ENCODE data around the gene CCNI.
"Not testable (repeated sequence)": the region's sequence is repeated elsewhere in the genome, so short reads cannot be mapped to it uniquely, and the experiment has no call there.

The CCNI gene, protein sequence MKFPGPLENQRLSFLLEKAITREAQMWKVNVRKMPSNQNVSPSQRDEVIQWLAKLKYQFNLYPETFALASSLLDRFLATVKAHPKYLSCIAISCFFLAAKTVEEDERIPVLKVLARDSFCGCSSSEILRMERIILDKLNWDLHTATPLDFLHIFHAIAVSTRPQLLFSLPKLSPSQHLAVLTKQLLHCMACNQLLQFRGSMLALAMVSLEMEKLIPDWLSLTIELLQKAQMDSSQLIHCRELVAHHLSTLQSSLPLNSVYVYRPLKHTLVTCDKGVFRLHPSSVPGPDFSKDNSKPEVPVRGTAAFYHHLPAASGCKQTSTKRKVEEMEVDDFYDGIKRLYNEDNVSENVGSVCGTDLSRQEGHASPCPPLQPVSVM
- 320 reads per million, percentile 96 among the genes with 10 or more reads in this experiment for total RNA-seq

DNA sequence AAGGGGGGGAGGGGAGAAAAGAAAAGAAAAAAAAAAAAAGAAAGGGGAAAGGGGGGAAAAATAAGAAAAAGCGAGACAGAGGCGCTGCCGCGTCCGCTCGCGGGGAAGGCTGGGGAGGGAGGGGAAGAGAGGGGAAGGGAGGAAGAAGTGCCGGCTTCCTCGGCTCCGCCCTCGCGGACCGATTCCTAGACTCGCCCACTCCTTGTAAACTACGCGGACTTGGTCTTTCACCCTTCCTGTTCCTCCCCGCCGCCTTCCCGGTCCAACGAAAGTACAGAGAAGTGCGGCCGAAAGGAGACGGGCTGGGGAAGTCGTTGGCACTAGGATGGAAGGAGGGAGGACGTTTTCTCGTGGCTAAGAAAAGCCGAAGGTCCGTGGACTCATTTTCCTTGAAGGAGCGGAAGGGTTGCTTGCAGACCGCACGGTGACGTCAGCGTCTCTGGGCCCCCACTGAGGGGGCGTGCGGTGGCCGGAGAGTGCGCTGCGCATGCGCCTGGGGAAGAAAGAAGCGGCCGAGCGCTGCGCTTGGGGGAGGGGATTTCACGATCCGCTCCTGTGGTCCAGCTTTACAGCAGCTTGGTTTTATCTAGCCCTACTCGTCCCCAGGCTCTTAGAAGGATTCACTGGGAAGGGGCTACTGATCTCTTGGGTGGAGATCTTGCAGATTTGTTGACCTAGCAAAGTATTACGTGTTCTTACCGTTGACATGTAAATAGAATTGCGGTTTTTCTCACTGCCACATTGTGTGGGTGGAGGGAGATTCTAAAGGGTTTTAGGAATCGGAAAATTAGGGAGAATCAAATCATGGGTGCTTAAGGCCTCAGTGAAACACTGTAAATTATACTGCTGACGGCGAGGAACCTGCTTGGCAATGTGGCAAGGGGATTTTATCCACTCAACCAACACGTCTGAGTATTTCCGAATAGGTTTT, at the start of gene CCNI:
CCNI (minus strand) TSS at position 121 of the 931 bp plus-strand sequence. CDS start 9,627 bp downstream, outside the sequence.
- peak; percentile 84 for DNase-seq

DNA sequence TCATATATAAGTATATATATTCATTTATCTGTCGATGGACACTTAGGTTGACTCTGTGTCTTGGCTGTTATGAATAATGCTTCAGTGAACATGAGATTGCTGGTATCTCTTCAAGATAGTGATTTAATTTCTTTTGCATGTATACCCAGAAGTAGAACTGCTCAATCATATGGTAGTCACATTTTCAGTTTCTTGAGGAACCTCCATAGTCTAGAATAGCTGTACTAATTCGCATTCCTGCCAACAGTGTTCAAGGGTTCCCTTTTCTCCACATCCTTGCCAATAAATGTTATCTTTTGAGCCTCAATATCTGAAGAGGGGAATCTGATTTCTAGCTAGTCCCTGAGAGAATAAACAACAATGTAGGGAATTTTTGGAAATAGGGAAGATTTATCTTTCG, 48.8 kb upstream of the CCNI start:
- DNase-seq = no peak

DNA sequence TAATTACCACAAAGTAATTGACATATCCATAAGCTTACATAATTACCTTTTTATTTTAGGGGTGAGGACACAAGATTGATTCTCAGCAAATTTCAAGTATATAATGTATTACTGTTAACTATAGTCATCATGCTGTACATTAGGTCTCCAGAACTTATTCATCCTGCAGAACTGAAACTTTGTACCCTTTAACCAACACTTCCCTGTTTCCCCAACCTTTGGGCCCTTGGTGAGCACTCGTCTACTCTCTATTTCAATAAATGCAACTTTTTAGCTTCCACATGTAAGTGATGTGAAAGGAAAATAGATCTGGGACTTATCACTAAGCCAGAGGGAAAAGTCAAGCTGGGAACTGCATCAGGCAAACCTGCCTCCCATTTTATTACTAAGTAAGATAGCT, 47.6 kb upstream of the CCNI start:
- DNase-seq = no peak

DNA sequence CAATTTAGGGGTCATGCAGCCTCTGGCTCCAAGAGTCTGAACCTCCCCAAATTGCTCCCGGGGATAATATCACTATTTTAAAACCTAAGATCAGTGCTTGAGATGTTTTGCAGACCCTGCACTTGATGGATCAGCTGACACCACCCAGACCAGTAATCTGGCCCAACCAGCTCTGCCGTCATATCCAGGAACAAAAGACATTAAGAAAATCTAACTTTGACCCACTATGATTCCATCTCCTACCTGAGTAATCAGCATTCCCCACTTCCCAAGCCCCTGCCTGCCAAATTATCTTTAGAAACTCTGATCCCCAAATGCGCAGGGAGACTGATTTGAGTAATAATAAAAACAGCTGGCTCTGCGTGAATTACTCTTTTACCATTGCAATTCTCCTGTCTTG, 46.9 kb upstream of the CCNI start:
- DNase-seq = no peak

DNA sequence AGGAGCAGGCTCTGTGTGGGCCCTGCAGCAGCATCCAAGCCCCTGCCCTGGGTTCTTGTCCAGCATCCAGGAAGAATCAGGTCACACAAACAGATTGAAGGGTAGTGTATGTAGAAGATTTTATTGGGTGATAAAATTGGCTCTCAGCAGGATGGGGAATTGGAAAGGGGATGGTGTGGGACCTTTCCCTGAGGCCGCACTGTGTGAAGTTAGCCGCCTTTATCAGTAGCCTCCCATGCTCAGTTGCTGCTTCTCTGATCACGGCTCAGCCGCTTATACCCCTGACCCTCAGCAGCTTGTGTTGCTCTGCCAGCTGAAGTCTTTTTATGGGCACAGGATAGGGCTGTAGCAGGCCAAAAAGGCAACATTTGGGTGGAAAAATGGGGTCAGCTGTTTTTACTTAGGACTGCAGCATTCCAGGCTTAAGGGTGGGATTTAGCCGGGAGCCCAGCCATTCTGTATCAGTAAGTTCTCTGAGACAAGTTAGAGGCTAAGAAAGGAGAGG, 46.0 kb upstream of the CCNI start:
- DNase-seq = no peak

DNA sequence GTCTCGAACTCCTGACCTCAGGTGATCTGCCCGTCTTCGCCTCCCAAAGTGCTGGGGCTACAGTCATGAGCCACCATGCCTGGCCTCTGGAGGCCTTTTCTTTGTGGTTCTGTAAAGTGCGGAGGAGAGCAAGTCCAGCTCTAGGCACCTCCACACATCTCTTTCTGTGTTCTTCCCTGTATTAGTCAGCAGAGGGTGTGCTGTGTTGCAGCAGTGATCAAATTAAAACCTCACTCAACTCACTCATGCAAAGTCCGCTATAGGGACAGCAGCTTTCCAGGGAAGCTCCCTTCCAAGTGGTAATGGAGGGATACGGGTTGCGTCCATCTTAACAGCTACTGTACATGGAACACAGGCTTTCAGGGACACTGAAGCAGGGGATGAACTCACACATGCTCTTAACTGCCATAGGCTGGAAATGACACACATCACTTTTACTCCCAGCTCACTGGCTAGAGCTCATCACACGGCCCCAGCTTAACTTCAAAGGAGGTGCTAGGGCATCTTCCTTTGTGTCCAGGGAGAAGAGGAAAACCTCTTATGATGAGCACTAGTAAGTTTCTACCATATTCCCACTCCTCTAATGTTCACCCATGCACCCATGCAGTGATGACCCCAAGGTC, 45.2 kb upstream of the CCNI start:
- no peak for DNase-seq

DNA sequence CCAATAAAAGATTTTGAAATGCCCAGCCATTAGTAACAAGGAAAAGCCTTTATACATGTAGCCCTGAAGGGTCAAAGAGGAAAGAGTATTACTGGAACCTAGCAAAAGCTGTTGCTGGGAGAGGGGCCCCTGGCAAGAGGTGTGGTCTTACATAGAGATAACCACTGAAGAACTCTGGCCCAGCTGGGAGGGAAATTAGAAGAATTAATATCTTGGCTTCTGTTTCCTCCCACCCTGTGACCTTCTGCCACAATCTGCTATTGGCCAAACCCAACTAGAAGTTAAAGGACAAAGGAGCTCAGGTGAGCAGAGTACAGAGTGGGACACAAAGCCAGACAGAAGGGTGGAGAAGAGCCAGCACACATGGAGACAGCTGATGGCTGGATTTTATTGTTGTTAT, 41.9 kb upstream of the CCNI start:
- no peak for DNase-seq

DNA sequence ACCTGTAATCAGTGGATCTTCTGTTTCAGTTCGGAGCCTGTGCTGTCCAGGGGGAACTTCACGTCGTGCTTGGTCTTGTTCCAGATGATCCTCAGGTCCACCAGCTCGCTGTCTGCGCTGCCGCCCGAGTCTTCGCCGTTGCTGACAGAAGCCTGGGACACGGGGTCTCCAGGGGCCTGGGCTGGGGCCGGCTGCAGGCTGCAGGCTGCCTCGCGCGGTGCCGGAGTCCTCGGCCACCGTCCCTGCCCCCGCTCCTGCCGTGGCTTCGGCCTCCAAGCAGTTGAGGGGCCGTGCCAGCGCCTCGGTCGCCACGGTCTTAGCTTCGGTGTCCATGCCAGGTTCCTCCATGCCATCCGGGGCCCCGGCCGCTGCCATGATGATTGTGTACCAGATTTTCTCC, 37.3 kb upstream of the CCNI start:
- DNase-seq = no peak

DNA sequence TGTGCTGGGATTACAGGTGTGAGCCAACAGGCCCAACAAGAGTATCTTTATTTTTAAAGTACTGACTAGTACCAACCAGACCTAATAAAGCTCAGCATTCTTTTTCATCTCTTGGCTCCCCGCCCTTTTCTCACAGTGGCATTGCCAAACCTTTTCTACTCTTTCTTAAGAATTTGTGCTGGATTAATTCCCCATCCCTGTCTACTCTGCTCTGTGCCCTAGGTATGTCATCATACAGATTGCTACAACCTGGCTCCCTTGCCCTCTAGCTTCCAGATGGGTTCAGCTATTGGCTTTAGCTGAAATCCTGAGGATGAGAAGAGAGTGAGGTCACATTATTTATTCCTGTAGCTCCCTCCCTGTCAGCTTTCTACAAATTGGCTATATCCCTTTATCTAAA, 34.9 kb upstream of the CCNI start:
- no peak for DNase-seq

DNA sequence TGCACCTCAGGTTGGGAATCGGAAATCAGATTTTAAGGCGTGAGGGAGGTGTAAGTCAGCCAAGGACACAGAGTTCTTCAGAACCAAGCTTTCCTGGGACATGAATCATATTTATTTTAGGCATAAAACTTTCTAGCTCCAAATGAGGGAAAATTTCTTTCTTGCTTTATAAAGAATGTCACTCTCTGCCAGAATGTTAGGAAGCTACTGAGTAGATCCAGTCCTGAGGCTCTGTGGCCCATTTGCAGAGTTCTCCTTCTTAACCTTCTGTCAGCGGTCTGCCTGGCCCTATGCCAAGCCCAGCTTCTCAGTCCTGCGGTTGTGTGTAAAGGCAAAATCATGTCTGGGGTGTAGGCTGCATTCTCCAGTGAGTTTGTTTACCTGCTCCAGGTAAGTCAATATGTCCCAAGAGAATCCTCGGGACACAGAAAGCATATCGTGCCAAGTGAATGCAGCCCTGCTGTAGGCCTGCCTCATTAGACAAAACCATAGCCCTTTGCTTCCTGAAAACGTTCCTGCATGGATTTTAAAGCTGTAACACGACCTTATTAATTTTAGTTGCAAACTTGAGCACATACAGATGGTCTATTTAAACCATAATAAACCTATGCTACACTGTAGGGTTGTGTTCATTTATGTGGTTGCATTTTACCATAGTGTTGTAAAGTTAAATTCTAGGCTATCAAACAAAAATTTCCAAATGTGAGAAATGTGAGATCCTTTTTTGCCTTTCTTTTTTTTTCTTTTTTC, 29.2 kb upstream of the CCNI start:
- DNase-seq = no peak

DNA sequence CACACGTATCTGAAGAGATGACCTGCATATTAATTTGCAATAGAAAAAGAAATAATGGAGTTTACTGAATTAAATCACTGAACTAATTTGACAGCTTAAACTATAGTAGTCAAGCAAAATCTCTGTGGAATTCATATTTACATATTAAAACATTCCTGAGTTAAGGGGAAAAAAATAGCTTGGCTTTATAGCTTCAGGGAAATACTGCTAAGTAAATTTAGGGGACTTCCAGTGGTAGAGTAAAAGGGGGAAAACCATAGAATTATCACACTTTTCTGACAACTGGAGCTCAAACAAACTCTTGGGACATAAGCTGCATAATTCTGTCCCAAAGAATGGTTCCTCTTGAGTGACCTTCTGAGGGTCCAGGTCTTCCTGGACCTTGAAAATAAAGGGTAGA, 28.6 kb upstream of the CCNI start:
- DNase-seq = no peak

DNA sequence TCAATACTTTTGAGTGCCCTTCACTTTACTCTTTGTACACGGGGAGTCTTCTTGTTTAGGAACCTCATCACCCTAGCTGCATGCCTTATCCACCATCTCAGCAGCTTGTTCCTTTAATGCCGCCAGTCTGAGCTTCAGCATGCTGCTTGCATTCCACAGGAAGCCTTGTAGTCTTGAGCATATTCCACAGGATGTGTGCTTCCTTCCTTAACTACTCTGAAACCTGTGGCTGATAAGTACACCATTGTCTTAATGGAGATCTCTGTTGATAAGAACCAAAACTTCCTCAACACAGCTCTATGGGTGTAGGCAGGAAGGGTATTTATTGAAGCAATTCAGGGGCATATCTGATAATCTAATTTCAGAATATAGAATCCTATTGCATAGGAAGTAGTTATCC, 24.4 kb upstream of the CCNI start:
- DNase-seq = no peak

DNA sequence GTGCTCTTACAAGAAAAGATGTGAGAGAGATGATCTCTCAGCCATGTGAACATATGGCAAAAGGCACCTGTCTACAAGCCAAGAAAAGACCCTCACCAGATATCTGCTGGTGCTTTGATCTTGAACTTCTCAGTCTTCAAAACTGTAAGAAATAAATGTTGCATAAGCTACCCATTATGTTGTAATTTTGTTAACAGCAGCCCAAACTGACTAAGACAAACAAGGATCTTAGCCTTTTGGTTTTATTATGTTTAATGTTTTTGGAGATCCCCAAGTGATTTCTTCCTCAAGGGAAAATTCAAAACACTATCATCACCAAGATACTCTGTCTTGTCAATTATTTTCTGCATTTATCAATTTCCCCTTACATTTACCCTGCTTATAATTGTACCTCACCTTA, 21.8 kb upstream of the CCNI start:
- no peak for DNase-seq

DNA sequence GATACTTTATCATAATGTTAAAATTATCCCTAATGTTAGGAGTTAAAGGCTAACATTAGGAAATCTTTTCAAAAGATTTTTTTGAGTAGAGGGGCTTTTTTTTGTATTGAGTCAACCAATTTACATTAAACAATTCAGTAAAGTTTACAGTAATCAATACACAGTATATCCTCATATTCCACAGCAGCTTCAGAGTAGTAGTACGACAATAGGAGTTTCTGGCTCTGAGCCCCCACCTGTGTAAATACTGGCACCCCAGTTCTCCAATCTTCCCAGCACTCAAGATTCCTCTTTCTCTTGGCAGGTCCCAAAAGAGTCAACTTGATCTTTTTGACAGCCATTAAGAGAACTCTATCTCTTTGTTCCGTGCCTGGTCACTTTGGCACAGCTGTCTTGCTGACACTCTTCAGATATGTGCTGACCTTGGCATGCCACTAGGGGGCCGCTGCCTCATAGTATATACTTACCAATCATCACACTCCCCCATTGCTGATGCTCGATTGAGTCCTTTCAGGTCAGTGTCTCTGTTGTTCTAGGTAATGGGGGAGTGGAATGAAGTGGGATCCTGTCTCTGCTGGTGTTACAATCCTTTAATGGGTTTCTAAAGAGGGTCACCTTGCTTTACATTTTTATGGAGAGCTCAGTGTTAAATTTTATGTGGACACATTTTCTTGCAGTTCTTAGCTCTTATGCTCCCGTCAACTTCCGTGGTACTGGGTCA, 19.5 kb upstream of the CCNI start:
- peak; percentile 61 for DNase-seq

DNA sequence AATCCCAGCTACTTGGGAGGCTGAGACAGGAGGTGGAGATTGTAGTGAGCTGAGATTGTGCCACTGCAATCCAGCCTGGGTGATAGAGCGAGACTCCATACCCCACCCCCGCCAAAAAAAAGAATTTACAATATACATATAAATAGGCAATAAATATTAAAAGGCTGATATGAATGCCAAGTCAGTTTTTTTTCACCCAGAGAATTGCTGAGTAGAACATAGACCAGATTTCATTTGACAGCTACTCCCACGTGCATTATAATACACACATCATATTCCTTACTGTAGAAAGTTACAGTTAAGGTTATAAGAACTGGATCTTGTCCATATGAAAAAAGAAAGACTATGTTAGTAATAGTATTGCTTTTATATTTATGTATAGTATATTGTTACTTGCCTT, 18.7 kb upstream of the CCNI start:
- DNase-seq = no peak

DNA sequence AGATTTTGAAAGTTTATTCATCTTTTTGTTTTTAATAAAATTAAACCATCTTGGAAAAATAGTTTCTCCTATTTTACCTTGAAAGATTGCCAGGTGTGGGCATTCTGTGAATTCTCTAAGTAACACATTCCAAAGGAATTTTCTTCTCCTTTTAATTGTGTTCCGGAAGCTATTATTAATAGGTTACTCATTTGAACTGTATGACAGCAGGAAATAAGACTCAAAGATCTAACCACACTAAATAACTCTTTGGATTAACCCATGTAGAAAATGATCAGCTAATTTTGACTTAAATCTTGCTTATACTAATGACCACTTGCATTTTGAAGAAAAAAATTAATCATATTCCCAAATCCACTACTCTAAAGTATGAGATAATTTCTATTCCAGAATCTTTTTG, 17.6 kb upstream of the CCNI start:
- DNase-seq = no peak

DNA sequence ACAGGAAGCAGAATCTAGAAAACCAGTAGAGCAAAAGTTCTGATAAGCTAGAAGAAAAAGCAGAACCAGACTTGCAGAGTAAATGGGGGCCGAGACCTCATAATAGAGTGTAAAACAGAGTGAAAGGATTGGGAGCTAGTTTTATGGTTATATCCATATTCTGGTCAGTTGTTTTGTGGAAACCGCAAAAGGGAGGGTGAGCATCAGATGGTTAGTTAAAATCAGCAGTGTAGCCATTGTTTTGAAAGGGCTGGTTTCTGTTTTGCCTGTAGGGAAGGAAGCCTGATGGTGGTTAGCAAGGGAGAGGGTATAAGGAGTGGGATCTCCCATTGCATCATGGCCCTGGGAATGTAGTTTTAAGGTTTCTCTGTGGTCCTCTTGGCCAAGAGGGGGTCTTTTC, 17.2 kb upstream of the CCNI start:
- no peak for DNase-seq

DNA sequence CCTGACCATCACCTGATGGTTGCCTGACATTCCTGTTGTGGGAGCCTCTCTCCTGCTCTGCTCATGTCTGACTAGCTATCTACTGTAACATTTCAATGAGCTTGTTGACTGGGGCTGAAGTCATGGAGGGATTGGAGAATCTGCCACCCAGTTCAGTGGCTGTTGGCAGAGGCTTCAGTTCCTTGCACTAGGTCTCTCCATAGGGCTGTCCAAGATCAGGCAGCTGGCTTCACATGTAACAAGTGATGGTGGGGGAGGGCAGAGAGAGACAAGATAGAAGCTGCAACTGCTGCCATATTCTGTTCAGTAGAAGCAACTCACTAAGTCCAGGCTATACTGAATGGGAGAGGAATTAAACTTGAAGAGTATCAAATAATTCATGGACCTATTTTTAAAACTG, 14.1 kb upstream of the CCNI start:
- no peak for DNase-seq

DNA sequence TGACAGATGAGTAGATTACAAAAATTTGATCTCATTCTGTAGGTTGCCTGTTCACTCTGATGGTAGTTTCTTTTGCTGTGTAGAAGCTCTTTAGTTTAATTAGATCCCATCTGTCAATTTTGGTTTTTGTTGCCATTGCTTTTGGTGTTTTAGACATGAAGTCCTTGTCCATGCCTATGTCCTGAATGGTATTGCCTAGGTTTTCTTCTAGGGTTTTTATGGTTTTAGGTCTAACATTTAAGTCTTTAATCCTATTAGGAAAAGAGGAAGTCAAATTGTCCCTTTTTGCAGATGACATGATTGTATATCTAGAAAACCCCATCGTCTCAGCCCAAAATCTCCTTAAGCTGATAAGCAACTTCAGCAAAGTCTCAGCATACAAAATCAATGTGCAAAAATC, 11.2 kb upstream of the CCNI start:
- not testable (repeated sequence) for DNase-seq

DNA sequence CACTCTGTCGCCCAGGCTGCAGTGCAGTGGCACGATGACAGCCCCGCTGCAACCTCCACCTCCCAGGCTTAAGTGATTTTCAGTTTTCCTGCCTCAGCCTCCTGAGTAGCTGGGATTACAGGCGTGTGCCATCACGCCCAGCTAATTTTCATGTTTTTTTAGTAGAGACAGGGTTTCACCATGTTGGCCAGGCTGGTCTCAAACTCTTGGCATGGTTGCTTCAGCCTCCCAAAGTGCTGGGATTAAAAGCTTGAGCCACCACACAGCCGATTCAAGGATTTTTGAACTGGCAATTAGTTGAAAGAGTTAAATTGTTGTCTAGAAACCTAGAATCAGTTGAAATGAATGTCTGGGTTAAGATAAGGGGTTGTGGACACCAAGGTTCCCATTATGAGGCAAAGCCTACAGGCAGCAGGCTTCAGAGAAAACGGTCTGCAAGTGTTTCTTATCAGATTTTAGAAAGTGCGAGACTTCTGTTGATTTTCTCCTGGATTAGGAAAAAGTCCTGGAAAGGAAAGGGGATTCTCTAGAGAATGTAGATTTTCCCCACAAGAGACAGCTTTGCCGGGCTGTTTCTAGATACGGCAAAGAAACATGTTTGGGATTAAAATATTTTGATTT, 8.3 kb upstream of the CCNI start:
- DNase-seq = no peak

DNA sequence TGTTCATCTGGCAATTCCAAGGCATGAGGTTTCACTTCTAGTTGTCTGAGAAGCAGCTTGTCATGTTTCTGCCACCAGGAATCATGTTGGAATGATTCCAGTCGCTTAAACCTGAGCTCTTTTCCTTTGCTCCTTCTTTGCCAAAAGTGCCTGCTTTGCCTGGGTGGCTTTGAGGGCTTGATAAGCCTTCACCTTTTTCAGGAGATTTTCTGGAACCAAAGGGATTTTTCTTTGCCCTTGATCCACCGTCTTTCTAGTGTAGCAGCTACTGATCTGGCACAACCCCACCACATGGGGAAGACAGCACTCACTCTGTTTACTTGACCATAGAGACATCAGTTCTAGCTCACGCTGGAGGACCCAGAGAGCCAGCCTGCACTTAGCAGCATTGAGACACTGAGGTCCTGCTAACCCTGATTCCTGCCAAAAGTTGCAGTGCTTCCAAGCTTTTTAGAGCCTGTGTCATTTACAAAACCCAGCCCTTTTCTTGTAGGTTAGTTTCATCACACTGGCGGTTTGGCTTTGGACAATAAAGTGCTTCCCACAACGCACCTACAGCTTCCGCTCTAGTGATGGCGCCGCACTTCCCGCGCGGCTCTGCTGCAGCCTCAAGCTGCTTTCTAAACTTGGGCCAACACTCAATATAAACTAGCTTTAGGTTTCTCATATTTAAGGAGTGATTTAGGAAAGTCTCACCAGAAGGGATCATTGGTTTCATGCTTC, 7.3 kb upstream of the CCNI start:
- DNase-seq = no peak
